IPS-18a (cell line): ENCODE results near the gene PTTG1IP2.

Experiments
- H3K27ac ChIP-seq: one replicate; pipeline ENCODE4 v1.5.1; 2013; ENCODE audit warnings: low read length
- H3K27me3 ChIP-seq: one replicate; pipeline ENCODE4 v1.6.1; 2013; ENCODE audit warnings: mild to moderate bottlenecking, low read length; ENCODE audit not compliant: control insufficient read depth, insufficient read depth
- H3K36me3 ChIP-seq: one replicate; pipeline ENCODE4 v1.6.1; 2013; ENCODE audit warnings: low read depth, low read length; ENCODE audit not compliant: control insufficient read depth
- H3K4me1 ChIP-seq: one replicate; pipeline ENCODE4 v1.6.1; 2013; ENCODE audit warnings: low read depth, low read length; ENCODE audit not compliant: control insufficient read depth
- H3K4me3 ChIP-seq: one replicate; pipeline ENCODE4 v1.5.1; 2013; ENCODE audit warnings: low read length
- H3K9ac ChIP-seq: one replicate; pipeline ENCODE4 v1.6.1; 2013; ENCODE audit warnings: mild to moderate bottlenecking, low read length, moderate library complexity
- H3K9me3 ChIP-seq: one replicate; pipeline ENCODE4 v1.6.1; 2013; ENCODE audit warnings: low read depth, low read length; ENCODE audit not compliant: control insufficient read depth

Gene PTTG1IP2

GRCh38 chr7:90469554-90469953 is at the start of gene PTTG1IP2:
TSS of gene PTTG1IP2 (plus strand) at chr7:90469639. CDS start at chr7:90469787, 148 bp downstream.
- Histone ChIP-seq H3K4me1 (no peaks in the 10 kb centered on the region), H3K9me3 (no peaks in the 10 kb centered on the region), H3K27me3 (no peaks in the 10 kb centered on the region), H3K9ac (no peak within 1 kb of the TSS), H3K27ac (no peak within 1 kb of the TSS), H3K36me3 (no peaks in the 10 kb centered on the region), H3K4me3 (no peak within 1 kb of the TSS)

- no peaks in the 10 kb centered on the region for H3K27me3 ChIP-seq
- no peak overlapping the region for H3K9ac ChIP-seq
- H3K4me1 ChIP-seq = no peaks in the 10 kb centered on the region
- no peaks in the 10 kb centered on the region for H3K9me3 ChIP-seq
- H3K36me3 ChIP-seq = no peaks in the 10 kb centered on the region
- no peak overlapping the region for H3K27ac ChIP-seq
- H3K4me3 ChIP-seq = no peak overlapping the region
Observed at GRCh38 chr7:90421651-90422050, 47.8 kb upstream of the PTTG1IP2 start.

- Histone ChIP-seq H3K27ac (no peak overlapping the region), H3K27me3 (no peaks in the 10 kb centered on the region), H3K9me3 (no peaks in the 10 kb centered on the region), H3K36me3 (no peaks in the 10 kb centered on the region), H3K4me1 (no peaks in the 10 kb centered on the region), H3K9ac (no peak overlapping the region), H3K4me3 (no peak overlapping the region)
Observed at GRCh38 chr7:90424720-90425119, 44.7 kb upstream of the PTTG1IP2 start.

- Histone ChIP-seq H3K27me3 (no peaks in the 10 kb centered on the region), H3K9ac (no peak overlapping the region), H3K4me3 (no peak overlapping the region), H3K36me3 (no peaks in the 10 kb centered on the region), H3K27ac (no peak overlapping the region), H3K4me1 (no peaks in the 10 kb centered on the region), H3K9me3 (no peaks in the 10 kb centered on the region)
Observed at GRCh38 chr7:90425376-90425775, 44.1 kb upstream of the PTTG1IP2 start.

GRCh38 chr7:90430614-90431460 is 38.6 kb upstream of the PTTG1IP2 start:
- no peaks in the 10 kb centered on the region for H3K27me3 ChIP-seq
- no peak overlapping the region for H3K27ac ChIP-seq
- no peaks in the 10 kb centered on the region for H3K4me1 ChIP-seq

GRCh38 chr7:90432752-90433151 is 36.7 kb upstream of the PTTG1IP2 start:
- Histone ChIP-seq H3K9ac (no peak overlapping the region), H3K27ac (no peak overlapping the region), H3K36me3 (no peaks in the 10 kb centered on the region), H3K4me3 (no peak overlapping the region), H3K27me3 (no peaks in the 10 kb centered on the region), H3K9me3 (peaks cover 9% of the 10 kb centered on the region), H3K4me1 (no peaks in the 10 kb centered on the region)

More at GRCh38 chr7:90430614-90431460, 38.6 kb upstream of the PTTG1IP2 start:
- H3K4me3 ChIP-seq = no peak overlapping the region
- H3K9me3 ChIP-seq = peaks cover 9% of the 10 kb centered on the region
- H3K36me3 ChIP-seq = no peaks in the 10 kb centered on the region
- H3K9ac ChIP-seq = no peak overlapping the region

- H3K4me1 ChIP-seq = no peaks in the 10 kb centered on the region
- H3K27ac ChIP-seq = no peak overlapping the region
- peaks cover 11% of the 10 kb centered on the region for H3K9me3 ChIP-seq
- no peak overlapping the region for H3K4me3 ChIP-seq
- no peak overlapping the region for H3K9ac ChIP-seq
- no peaks in the 10 kb centered on the region for H3K36me3 ChIP-seq
- H3K27me3 ChIP-seq = no peaks in the 10 kb centered on the region
Observed at GRCh38 chr7:90433221-90433620, 36.2 kb upstream of the PTTG1IP2 start.

GRCh38 chr7:90445633-90446032 is 23.8 kb upstream of the PTTG1IP2 start:
- no peak overlapping the region for H3K9ac ChIP-seq
- no peaks in the 10 kb centered on the region for H3K4me1 ChIP-seq
- no peaks in the 10 kb centered on the region for H3K27me3 ChIP-seq
- H3K4me3 ChIP-seq = no peak overlapping the region
- no peaks in the 10 kb centered on the region for H3K9me3 ChIP-seq
- no peak overlapping the region for H3K27ac ChIP-seq
- H3K36me3 ChIP-seq = no peaks in the 10 kb centered on the region

GRCh38 chr7:90446137-90446899 is 23.1 kb upstream of the PTTG1IP2 start:
- Histone ChIP-seq H3K9me3 (no peaks in the 10 kb centered on the region), H3K4me1 (no peaks in the 10 kb centered on the region), H3K27ac (no peak overlapping the region), H3K27me3 (no peaks in the 10 kb centered on the region), H3K4me3 (no peak overlapping the region), H3K9ac (no peak overlapping the region), H3K36me3 (no peaks in the 10 kb centered on the region)

GRCh38 chr7:90453259-90453891 is 16.1 kb upstream of the PTTG1IP2 start:
- Histone ChIP-seq H3K36me3 (no peaks in the 10 kb centered on the region), H3K9me3 (no peaks in the 10 kb centered on the region), H3K4me3 (no peak overlapping the region), H3K9ac (no peak overlapping the region), H3K4me1 (no peaks in the 10 kb centered on the region), H3K27me3 (no peaks in the 10 kb centered on the region), H3K27ac (no peak overlapping the region)

- Histone ChIP-seq H3K27me3 (no peaks in the 10 kb centered on the region), H3K9ac (no peak overlapping the region), H3K27ac (no peak overlapping the region), H3K9me3 (no peaks in the 10 kb centered on the region), H3K4me3 (no peak overlapping the region), H3K36me3 (no peaks in the 10 kb centered on the region), H3K4me1 (no peaks in the 10 kb centered on the region)
Observed at GRCh38 chr7:90453931-90454330, 15.5 kb upstream of the PTTG1IP2 start.
